Measurements from ENCODE around the gene FXN.

The FXN gene

GRCh38 chr9:69089082-69089481 lies 53.5 kb downstream of the FXN start:
- Histone ChIP-seq H3K9me3 (ENCODE audit: insufficient read depth, low read length) (no peaks in the 10 kb centered on the region), H2AFZ (ENCODE audit: low read depth, low read length) (no peak overlapping the region), H3K27ac (ENCODE audit: low read length) (no peak overlapping the region), H3K79me2 (ENCODE audit: low read length) (no peaks in the 10 kb centered on the region), H3K27me3 (ENCODE audit: low read depth, low read length) (no peaks in the 10 kb centered on the region), H3K4me1 (ENCODE audit: low read length) (peaks cover 22% of the 10 kb centered on the region), H4K20me1 (ENCODE audit: insufficient read depth, low read length) (no peaks in the 10 kb centered on the region), H3K9ac (ENCODE audit: low read length) (no peak overlapping the region), H3K4me3 (ENCODE audit: low read length) (no peak overlapping the region), H3K4me2 (ENCODE audit: low read length) (no peak overlapping the region), H3K36me3 (replicated peaks; ENCODE audit: low read depth, low read length) (no peaks in the 10 kb centered on the region)
- TF ChIP-seq CTCF (IDR thresholded peaks at IDR 0.05; ENCODE audit: low read depth, low read length) (no peak), EZH2phosphoT487 (IDR thresholded peaks at IDR 0.05; ENCODE audit: low read depth) (no peak)

DNA sequence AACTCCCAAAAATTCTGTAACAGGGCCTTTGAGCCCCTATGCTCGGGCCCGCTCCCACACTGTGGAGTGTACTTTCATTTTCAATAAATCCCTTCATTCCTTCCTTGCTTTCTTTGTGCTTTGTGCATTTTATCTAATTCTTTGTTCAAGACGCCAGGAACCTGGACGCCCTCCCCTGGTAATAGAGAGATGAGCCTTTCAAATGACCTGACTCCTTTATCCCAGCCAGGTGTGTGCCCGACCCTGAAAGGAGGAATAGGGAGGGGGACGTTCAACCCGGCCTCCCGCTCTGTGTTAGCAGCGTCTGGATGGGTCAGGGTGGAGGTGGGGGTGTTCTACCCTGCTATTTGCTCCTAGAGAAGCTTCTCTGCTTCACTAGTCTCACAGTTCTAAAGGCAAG lies 53.9 kb downstream of the FXN start:
- Histone ChIP-seq H3K9ac (ENCODE audit: low read length) (no peak overlapping the region), H3K4me2 (ENCODE audit: low read length) (no peak overlapping the region), H3K27me3 (ENCODE audit: low read depth, low read length) (no peaks in the 10 kb centered on the region), H2AFZ (ENCODE audit: low read depth, low read length) (no peak overlapping the region), H4K20me1 (ENCODE audit: insufficient read depth, low read length) (no peaks in the 10 kb centered on the region), H3K27ac (ENCODE audit: low read length) (no peak overlapping the region), H3K36me3 (replicated peaks; ENCODE audit: low read depth, low read length) (no peaks in the 10 kb centered on the region), H3K9me3 (ENCODE audit: insufficient read depth, low read length) (no peaks in the 10 kb centered on the region), H3K4me1 (ENCODE audit: low read length) (peaks cover 22% of the 10 kb centered on the region), H3K79me2 (ENCODE audit: low read length) (no peaks in the 10 kb centered on the region), H3K4me3 (ENCODE audit: low read length) (no peak overlapping the region)
- TF ChIP-seq CTCF (IDR thresholded peaks at IDR 0.05; ENCODE audit: low read depth, low read length) (no peak), EZH2phosphoT487 (IDR thresholded peaks at IDR 0.05; ENCODE audit: low read depth) (no peak)

DNA sequence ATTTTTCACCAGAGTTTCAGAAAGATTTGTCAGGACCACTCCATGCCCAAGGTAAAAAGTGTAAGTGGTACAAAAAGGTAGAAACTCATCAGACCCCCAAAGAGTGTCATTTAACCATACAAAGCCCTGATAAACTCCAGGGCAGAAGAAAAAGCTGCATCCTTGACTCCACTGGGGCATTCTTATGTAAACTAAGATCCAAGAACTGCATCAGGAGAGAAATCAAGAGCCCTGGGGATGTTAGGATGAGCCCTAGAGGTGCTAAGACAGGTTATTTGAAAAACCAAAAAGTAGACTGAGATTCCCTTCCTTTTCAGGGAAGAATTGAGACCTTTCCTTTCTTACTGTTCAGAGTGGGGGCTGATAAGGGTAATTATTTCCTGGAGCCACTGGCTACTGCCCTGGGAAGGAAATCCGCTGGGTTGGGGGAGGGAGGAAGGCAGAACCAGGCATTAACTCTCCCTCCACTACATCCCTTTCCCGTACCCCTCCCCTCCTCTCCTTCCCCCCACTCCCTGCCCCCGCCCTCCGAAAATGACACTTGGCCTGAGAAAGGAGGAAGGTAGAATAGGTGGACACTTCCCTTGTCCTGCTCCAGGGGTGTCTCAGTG lies 54.7 kb downstream of the FXN start:
- no peak overlapping the region for H3K4me2 ChIP-seq (ENCODE audit: low read length)
- no peak overlapping the region for H2AFZ ChIP-seq (ENCODE audit: low read depth, low read length)
- no peaks in the 10 kb centered on the region for H3K79me2 ChIP-seq (ENCODE audit: low read length)
- H3K4me3 ChIP-seq (ENCODE audit: low read length): no peak overlapping the region
- TF ChIP-seq CTCF (IDR thresholded peaks at IDR 0.05; ENCODE audit: low read depth, low read length) (no peak), EZH2phosphoT487 (IDR thresholded peaks at IDR 0.05; ENCODE audit: low read depth) (no peak)
- H3K4me1 ChIP-seq (ENCODE audit: low read length): peaks cover 22% of the 10 kb centered on the region
- no peaks in the 10 kb centered on the region for H4K20me1 ChIP-seq (ENCODE audit: insufficient read depth, low read length)
- H3K9me3 ChIP-seq (ENCODE audit: insufficient read depth, low read length): no peaks in the 10 kb centered on the region
- H3K36me3 ChIP-seq (replicated peaks; ENCODE audit: low read depth, low read length): no peaks in the 10 kb centered on the region
- H3K27ac ChIP-seq (ENCODE audit: low read length): no peak overlapping the region
- no peak overlapping the region for H3K9ac ChIP-seq (ENCODE audit: low read length)
- H3K27me3 ChIP-seq (ENCODE audit: low read depth, low read length): no peaks in the 10 kb centered on the region

- Histone ChIP-seq H2AFZ (ENCODE audit: low read depth, low read length) (no peak overlapping the region), H3K4me3 (ENCODE audit: low read length) (no peak overlapping the region), H3K27ac (ENCODE audit: low read length) (no peak overlapping the region), H3K79me2 (ENCODE audit: low read length) (no peaks in the 10 kb centered on the region), H3K4me1 (ENCODE audit: low read length) (peaks cover 22% of the 10 kb centered on the region), H3K27me3 (ENCODE audit: low read depth, low read length) (no peaks in the 10 kb centered on the region), H3K9me3 (ENCODE audit: insufficient read depth, low read length) (no peaks in the 10 kb centered on the region), H3K36me3 (replicated peaks; ENCODE audit: low read depth, low read length) (no peaks in the 10 kb centered on the region), H3K4me2 (ENCODE audit: low read length) (no peak overlapping the region), H3K9ac (ENCODE audit: low read length) (no peak overlapping the region), H4K20me1 (ENCODE audit: insufficient read depth, low read length) (no peaks in the 10 kb centered on the region)
- no peak for TF ChIP-seq CTCF (IDR thresholded peaks at IDR 0.05; ENCODE audit: low read depth, low read length)
- no peak for TF ChIP-seq EZH2phosphoT487 (IDR thresholded peaks at IDR 0.05; ENCODE audit: low read depth)
Observed at GRCh38 chr9:69090946-69091345, 55.4 kb downstream of the FXN start.
